ENCODE results near the gene MCM9.

The MCM9 gene

DNA sequence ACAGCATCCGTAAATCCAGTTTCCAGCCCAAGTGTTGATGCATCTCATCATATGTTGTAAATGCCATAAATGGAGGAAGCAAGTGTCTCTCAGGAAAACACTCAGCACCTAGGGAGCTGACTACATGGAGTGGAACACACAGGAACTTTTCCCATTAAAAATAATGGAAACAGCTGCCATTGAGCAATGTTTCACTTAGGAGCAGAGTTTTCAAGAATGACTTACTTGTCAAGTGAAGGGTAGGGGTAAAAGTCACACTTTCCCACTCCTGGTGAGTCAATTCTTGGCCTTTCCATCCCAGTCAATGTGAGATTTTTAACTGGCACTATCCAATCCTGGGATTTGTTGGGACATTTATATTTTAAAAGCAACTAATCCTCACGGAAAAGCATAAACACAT is 160.4 kb downstream of the MCM9 start:
- no peaks in the 10 kb centered on the region for H3K4me1 ChIP-seq (ENCODE audit: control insufficient read depth, low read depth, low read length)
- H4K5ac ChIP-seq (ENCODE audit: low read length): no peak overlapping the region
- no peak overlapping the region for H3K27ac ChIP-seq (ENCODE audit: low read depth, low read length)
- no peak overlapping the region for H2AK5ac ChIP-seq (ENCODE audit: low read length)
- no peak overlapping the region for H3K4me3 ChIP-seq (ENCODE audit: low read length)
- no peak overlapping the region for H2BK5ac ChIP-seq (ENCODE audit: low read length)
- WGBS (ENCODE audit: extremely low coverage, insufficient coverage, low lambda C conversion rate): no CpG with 5 or more reads among the region's 2 CpGs
- H3K23ac ChIP-seq (ENCODE audit: low read length): no peak overlapping the region
- no peaks in the 10 kb centered on the region for H3K79me1 ChIP-seq (ENCODE audit: low read length)
- H4K8ac ChIP-seq (ENCODE audit: low read depth, low read length): no peak overlapping the region
- no peak overlapping the region for H3K56ac ChIP-seq (ENCODE audit: low read length)
- H3K4me2 ChIP-seq (ENCODE audit: low read length): no peak overlapping the region
- H3K18ac ChIP-seq (ENCODE audit: low read length): no peak overlapping the region
- H2BK15ac ChIP-seq (replicated peaks; ENCODE audit: low read depth): no peak overlapping the region
- no peak overlapping the region for H3K9ac ChIP-seq (ENCODE audit: low read length)
- H3K27me3 ChIP-seq (ENCODE audit: insufficient read depth, low read length, poor library complexity): no peaks in the 10 kb centered on the region
- H3K79me2 ChIP-seq (ENCODE audit: control insufficient read depth, insufficient read depth, low read length): no peaks in the 10 kb centered on the region
- H3K36me3 ChIP-seq (ENCODE audit: control insufficient read depth, insufficient read depth, low read length): no peaks in the 10 kb centered on the region
- no peak for DNase-seq
- no peak overlapping the region for H3K4ac ChIP-seq (ENCODE audit: low read depth, low read length)
- no peak overlapping the region for H2BK120ac ChIP-seq (ENCODE audit: low read depth, low read length)

DNA sequence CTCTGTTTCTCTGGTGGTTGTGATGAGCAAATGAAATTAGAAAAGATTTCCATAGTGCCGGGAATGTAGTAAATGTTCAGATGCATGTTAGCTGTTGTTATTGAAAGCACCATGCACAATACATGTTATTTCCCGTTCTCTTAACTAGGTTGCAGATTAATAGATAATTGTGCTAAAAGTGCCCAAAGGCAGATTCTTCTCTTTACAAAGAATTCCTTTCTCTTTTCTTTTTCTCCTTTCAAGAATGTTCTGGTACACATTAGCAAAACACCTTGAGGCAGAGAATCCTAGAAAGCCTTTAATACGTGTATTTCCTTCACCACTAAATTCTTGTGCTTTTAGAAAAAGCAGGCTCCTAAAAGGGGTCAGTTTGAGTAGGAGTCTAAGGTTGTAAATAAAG is 162.1 kb downstream of the MCM9 start:
- H3K79me2 ChIP-seq (ENCODE audit: control insufficient read depth, insufficient read depth, low read length): no peaks in the 10 kb centered on the region
- H2BK120ac ChIP-seq (ENCODE audit: low read depth, low read length): no peak overlapping the region
- H3K4me2 ChIP-seq (ENCODE audit: low read length): no peak overlapping the region
- H3K27me3 ChIP-seq (ENCODE audit: insufficient read depth, low read length, poor library complexity): no peaks in the 10 kb centered on the region
- DNase-seq: peak; percentile 33
- WGBS (ENCODE audit: extremely low coverage, insufficient coverage, low lambda C conversion rate): no CpG with 5 or more reads among the region's 3 CpGs
- no peak overlapping the region for H3K27ac ChIP-seq (ENCODE audit: low read depth, low read length)
- no peak overlapping the region for H2BK15ac ChIP-seq (replicated peaks; ENCODE audit: low read depth)
- H3K4me3 ChIP-seq (ENCODE audit: low read length): no peak overlapping the region
- H3K4ac ChIP-seq (ENCODE audit: low read depth, low read length): no peak overlapping the region
- no peak overlapping the region for H3K18ac ChIP-seq (ENCODE audit: low read length)
- H3K36me3 ChIP-seq (ENCODE audit: control insufficient read depth, insufficient read depth, low read length): no peaks in the 10 kb centered on the region
- no peak overlapping the region for H2AK5ac ChIP-seq (ENCODE audit: low read length)
- H3K9ac ChIP-seq (ENCODE audit: low read length): no peak overlapping the region
- H2BK5ac ChIP-seq (ENCODE audit: low read length): no peak overlapping the region
- no peak overlapping the region for H3K23ac ChIP-seq (ENCODE audit: low read length)
- H3K4me1 ChIP-seq (ENCODE audit: control insufficient read depth, low read depth, low read length): no peaks in the 10 kb centered on the region
- no peak overlapping the region for H3K56ac ChIP-seq (ENCODE audit: low read length)
- H3K79me1 ChIP-seq (ENCODE audit: low read length): no peaks in the 10 kb centered on the region
- no peak overlapping the region for H4K8ac ChIP-seq (ENCODE audit: low read depth, low read length)
- H4K5ac ChIP-seq (ENCODE audit: low read length): no peak overlapping the region

DNA sequence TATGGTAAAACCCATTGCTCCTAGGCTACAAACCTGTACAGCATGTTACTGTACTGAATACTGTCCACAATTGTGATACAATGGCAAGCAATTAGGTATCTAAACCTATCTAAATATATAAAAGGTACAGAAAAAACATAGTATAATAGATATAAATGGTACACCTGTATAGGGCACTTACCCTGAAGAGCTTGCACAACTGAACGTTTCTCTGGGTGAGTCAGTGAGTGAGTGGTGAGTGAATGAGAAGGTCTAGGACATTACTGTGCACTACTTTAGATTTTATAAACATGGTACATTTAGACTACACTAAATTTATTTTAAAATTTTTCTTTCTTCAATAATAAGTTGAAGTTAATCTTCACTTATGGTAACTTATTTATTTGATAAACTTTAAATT is 163.7 kb downstream of the MCM9 start:
- H3K36me3 ChIP-seq (ENCODE audit: control insufficient read depth, insufficient read depth, low read length): no peaks in the 10 kb centered on the region
- H3K27ac ChIP-seq (ENCODE audit: low read depth, low read length): no peak overlapping the region
- no peak overlapping the region for H3K23ac ChIP-seq (ENCODE audit: low read length)
- H2BK15ac ChIP-seq (replicated peaks; ENCODE audit: low read depth): no peak overlapping the region
- no CpG with 5 or more reads among the region's 1 CpG for WGBS (ENCODE audit: extremely low coverage, insufficient coverage, low lambda C conversion rate)
- H4K5ac ChIP-seq (ENCODE audit: low read length): no peak overlapping the region
- no peak for DNase-seq
- no peaks in the 10 kb centered on the region for H3K4me1 ChIP-seq (ENCODE audit: control insufficient read depth, low read depth, low read length)
- H3K4me2 ChIP-seq (ENCODE audit: low read length): no peak overlapping the region
- H4K8ac ChIP-seq (ENCODE audit: low read depth, low read length): no peak overlapping the region
- no peak overlapping the region for H3K9ac ChIP-seq (ENCODE audit: low read length)
- no peaks in the 10 kb centered on the region for H3K79me2 ChIP-seq (ENCODE audit: control insufficient read depth, insufficient read depth, low read length)
- H3K27me3 ChIP-seq (ENCODE audit: insufficient read depth, low read length, poor library complexity): no peaks in the 10 kb centered on the region
- no peaks in the 10 kb centered on the region for H3K79me1 ChIP-seq (ENCODE audit: low read length)
- H2AK5ac ChIP-seq (ENCODE audit: low read length): no peak overlapping the region
- H3K4me3 ChIP-seq (ENCODE audit: low read length): no peak overlapping the region
- no peak overlapping the region for H3K4ac ChIP-seq (ENCODE audit: low read depth, low read length)
- H3K56ac ChIP-seq (ENCODE audit: low read length): no peak overlapping the region
- H3K18ac ChIP-seq (ENCODE audit: low read length): no peak overlapping the region
- H2BK5ac ChIP-seq (ENCODE audit: low read length): no peak overlapping the region
- no peak overlapping the region for H2BK120ac ChIP-seq (ENCODE audit: low read depth, low read length)

DNA sequence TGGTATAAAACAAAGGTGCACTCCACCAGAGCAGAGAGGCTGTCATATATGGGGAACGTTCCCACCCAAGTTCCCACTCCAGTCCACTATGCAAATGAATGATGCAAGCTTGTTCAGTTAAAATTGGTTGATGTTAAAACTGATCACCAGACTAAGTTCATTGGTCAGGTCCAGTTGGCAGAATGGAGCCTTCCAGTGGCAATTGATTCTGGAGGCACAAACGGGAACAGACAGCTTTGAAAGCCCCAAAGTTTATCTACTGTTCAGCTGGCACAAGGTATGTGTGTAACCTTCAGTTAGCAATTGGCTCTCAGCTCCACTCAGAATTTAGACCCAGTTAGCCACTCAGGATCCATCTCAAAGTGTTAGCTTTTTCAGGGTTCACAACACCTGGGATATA is 164.1 kb downstream of the MCM9 start:
- Histone ChIP-seq H4K5ac (ENCODE audit: low read length) (no peak overlapping the region), H2BK5ac (ENCODE audit: low read length) (no peak overlapping the region), H3K79me1 (ENCODE audit: low read length) (no peaks in the 10 kb centered on the region), H3K4me3 (ENCODE audit: low read length) (no peak overlapping the region), H3K23ac (ENCODE audit: low read length) (no peak overlapping the region), H3K4me1 (ENCODE audit: control insufficient read depth, low read depth, low read length) (no peaks in the 10 kb centered on the region), H3K4ac (ENCODE audit: low read depth, low read length) (no peak overlapping the region), H2AK5ac (ENCODE audit: low read length) (no peak overlapping the region), H3K36me3 (ENCODE audit: control insufficient read depth, insufficient read depth, low read length) (no peaks in the 10 kb centered on the region), H4K8ac (ENCODE audit: low read depth, low read length) (no peak overlapping the region), H2BK120ac (ENCODE audit: low read depth, low read length) (no peak overlapping the region), H3K18ac (ENCODE audit: low read length) (no peak overlapping the region), H3K27me3 (ENCODE audit: insufficient read depth, low read length, poor library complexity) (no peaks in the 10 kb centered on the region), H3K56ac (ENCODE audit: low read length) (no peak overlapping the region), H3K79me2 (ENCODE audit: control insufficient read depth, insufficient read depth, low read length) (no peaks in the 10 kb centered on the region), H3K4me2 (ENCODE audit: low read length) (no peak overlapping the region), H3K27ac (ENCODE audit: low read depth, low read length) (no peak overlapping the region), H2BK15ac (replicated peaks; ENCODE audit: low read depth) (no peak overlapping the region), H3K9ac (ENCODE audit: low read length) (no peak overlapping the region)
- no peak for DNase-seq
- WGBS (ENCODE audit: extremely low coverage, insufficient coverage, low lambda C conversion rate): no CpG with 5 or more reads among the region's 2 CpGs

DNA sequence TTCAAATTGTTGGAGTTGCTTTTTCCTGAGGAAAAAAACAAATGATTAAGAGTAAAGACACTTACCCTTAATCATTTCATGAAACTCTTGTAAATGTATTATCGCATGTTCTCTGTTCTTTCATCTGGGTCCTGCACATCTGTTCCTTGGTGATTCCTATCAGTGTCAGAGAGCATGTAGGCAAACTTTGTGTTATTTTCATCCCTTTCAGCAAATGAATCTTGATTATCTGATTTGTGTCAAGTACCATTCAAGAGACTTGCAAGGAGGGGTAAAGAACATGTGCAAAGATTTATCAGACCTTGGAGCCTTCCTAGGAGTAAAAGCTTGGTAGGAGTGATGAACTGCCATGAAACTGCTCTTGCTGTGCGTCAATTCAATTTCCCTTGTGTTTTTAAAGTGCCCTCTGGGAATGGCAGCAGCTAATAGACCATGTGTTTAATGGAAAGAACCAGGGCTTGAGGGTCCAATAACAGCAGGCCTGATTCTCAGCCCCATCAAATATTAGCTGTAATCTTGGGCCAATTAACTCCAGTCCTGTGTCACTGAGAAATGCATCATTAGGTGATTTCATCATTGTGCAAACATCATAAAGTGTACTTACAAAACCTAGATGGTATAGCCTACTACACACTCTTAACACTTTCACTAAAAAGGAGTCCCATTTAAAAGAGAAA is 164.7 kb downstream of the MCM9 start:
- Histone ChIP-seq H3K56ac (ENCODE audit: low read length) (no peak overlapping the region), H3K4me3 (ENCODE audit: low read length) (no peak overlapping the region), H3K27me3 (ENCODE audit: insufficient read depth, low read length, poor library complexity) (no peaks in the 10 kb centered on the region), H3K4ac (ENCODE audit: low read depth, low read length) (no peak overlapping the region), H4K8ac (ENCODE audit: low read depth, low read length) (no peak overlapping the region), H3K36me3 (ENCODE audit: control insufficient read depth, insufficient read depth, low read length) (no peaks in the 10 kb centered on the region), H3K4me2 (ENCODE audit: low read length) (no peak overlapping the region), H2BK15ac (replicated peaks; ENCODE audit: low read depth) (no peak overlapping the region), H3K27ac (ENCODE audit: low read depth, low read length) (no peak overlapping the region), H4K5ac (ENCODE audit: low read length) (no peak overlapping the region), H3K79me1 (ENCODE audit: low read length) (no peaks in the 10 kb centered on the region), H3K18ac (ENCODE audit: low read length) (no peak overlapping the region), H2AK5ac (ENCODE audit: low read length) (no peak overlapping the region), H3K79me2 (ENCODE audit: control insufficient read depth, insufficient read depth, low read length) (no peaks in the 10 kb centered on the region), H3K9ac (ENCODE audit: low read length) (no peak overlapping the region), H3K4me1 (ENCODE audit: control insufficient read depth, low read depth, low read length) (no peaks in the 10 kb centered on the region), H2BK5ac (ENCODE audit: low read length) (no peak overlapping the region), H2BK120ac (ENCODE audit: low read depth, low read length) (no peak overlapping the region), H3K23ac (ENCODE audit: low read length) (no peak overlapping the region)
- no CpG with 5 or more reads among the region's 2 CpGs for WGBS (ENCODE audit: extremely low coverage, insufficient coverage, low lambda C conversion rate)
- DNase-seq: no peak

DNA sequence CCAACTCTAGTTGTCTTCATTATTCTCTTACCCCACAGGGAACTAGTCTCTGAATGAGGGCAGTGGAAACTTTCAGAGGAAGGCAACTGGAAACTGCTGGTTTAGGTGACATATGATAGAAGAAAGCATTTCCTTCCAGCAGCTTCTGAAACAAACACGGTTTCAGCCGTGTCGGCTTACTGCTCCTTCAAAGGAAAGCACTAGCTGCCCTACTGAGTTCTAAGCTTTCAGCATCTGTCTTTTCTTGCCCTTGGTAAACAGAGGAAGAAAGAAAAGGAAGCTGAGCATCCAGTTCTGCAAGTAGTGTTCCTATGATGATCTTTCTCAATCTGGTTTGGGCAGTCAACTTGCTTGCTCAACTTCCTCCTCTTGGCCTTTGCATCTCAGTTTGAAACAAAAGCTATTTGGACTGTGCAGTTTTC is 166.0 kb downstream of the MCM9 start:
- Histone ChIP-seq H3K4me3 (ENCODE audit: low read length) (no peak overlapping the region), H3K79me2 (ENCODE audit: control insufficient read depth, insufficient read depth, low read length) (no peaks in the 10 kb centered on the region), H4K8ac (ENCODE audit: low read depth, low read length) (no peak overlapping the region), H3K27me3 (ENCODE audit: insufficient read depth, low read length, poor library complexity) (no peaks in the 10 kb centered on the region), H2BK15ac (replicated peaks; ENCODE audit: low read depth) (no peak overlapping the region), H2BK120ac (ENCODE audit: low read depth, low read length) (no peak overlapping the region), H3K79me1 (ENCODE audit: low read length) (no peaks in the 10 kb centered on the region), H3K36me3 (ENCODE audit: control insufficient read depth, insufficient read depth, low read length) (no peaks in the 10 kb centered on the region), H3K27ac (ENCODE audit: low read depth, low read length) (no peak overlapping the region), H2BK5ac (ENCODE audit: low read length) (no peak overlapping the region), H3K4me1 (ENCODE audit: control insufficient read depth, low read depth, low read length) (no peaks in the 10 kb centered on the region), H2AK5ac (ENCODE audit: low read length) (no peak overlapping the region), H3K18ac (ENCODE audit: low read length) (no peak overlapping the region), H4K5ac (ENCODE audit: low read length) (no peak overlapping the region), H3K9ac (ENCODE audit: low read length) (no peak overlapping the region), H3K23ac (ENCODE audit: low read length) (no peak overlapping the region), H3K4me2 (ENCODE audit: low read length) (no peak overlapping the region), H3K56ac (ENCODE audit: low read length) (no peak overlapping the region), H3K4ac (ENCODE audit: low read depth, low read length) (no peak overlapping the region)
- DNase-seq: no peak
- WGBS (ENCODE audit: extremely low coverage, insufficient coverage, low lambda C conversion rate): no CpG with 5 or more reads among the region's 3 CpGs

Measured in mesendoderm (in vitro differentiated cells).